Jurkat, Clone E6-1 (cell line): Measurements from ENCODE around the gene ADAMTSL4.

Experiments used
- DNase-seq: peaks from one replicate; pipeline ENCODE4 v3.0.0-alpha.2; 2011; ENCODE audit warnings: low read depth, low spot score
- H3K4me3 ChIP-seq: 2 replicates; pipeline ENCODE4 v1.5.1; 2011; ENCODE audit warnings: mild to moderate bottlenecking, low read length, control low read depth, moderate library complexity

Gene ADAMTSL4

GRCh38 chr1:150606463-150607142, 57.4 kb downstream of the ADAMTSL4 start:
- no peak for DNase-seq
- no peak overlapping the region for H3K4me3 ChIP-seq

- H3K4me3 ChIP-seq: no peak overlapping the region
These were observed 60.5 kb downstream of the ADAMTSL4 start for GRCh38 chr1:150609732-150610131.

More at GRCh38 chr1:150609732-150610131, 60.5 kb downstream of the ADAMTSL4 start:
- no peak for DNase-seq
